HepG2 (cell line): ENCODE measurements around the gene ZNF548. TPM values are rescaled to one million over a fixed set of nuclear protein-coding genes. Genes with fewer than 3 reads are reported as not detected.
A peak's percentile ranks its signal among the peaks of the same experiment; 100 is the strongest.

Experiments
- CHD4 ChIP-seq: fragments of 200-600 bp; sonication (generic); IDR thresholded peaks from 2 replicates; pipeline ENCODE4 v1.7.0; 2017; ENCODE audit warnings: mild to moderate bottlenecking, low read length, borderline replicate concordance
- CREB1 ChIP-seq, 2 experiments: fragments of 450-650 bp in 1 of 2; IDR thresholded peaks; 2 replicates each; pipeline ENCODE4 v1.6.1; 2016 to 2017; ENCODE audit warnings: control low read depth in 1 of 2, mild to moderate bottlenecking in 1 of 2, missing compliant biosample characterization in 1 of 2, missing genetic modification characterization in 1 of 2
- FLYWCH1 ChIP-seq: sonication (generic); formaldehyde crosslinking; IDR thresholded peaks from 2 replicates; pipeline ENCODE4 v1.8.1; 2023; ENCODE audit warnings: mild to moderate bottlenecking, missing genetic modification reagents
- HES4 ChIP-seq: sonication (generic); formaldehyde crosslinking; IDR thresholded peaks from 2 replicates; pipeline ENCODE4 v1.9.0; 2021; ENCODE audit warnings: mild to moderate bottlenecking, missing genetic modification reagents, borderline replicate concordance
- KLF13 ChIP-seq: sonication (generic); formaldehyde crosslinking; IDR thresholded peaks from 2 replicates; pipeline ENCODE4 v1.4.0; 2020; ENCODE audit warnings: mild to moderate bottlenecking, missing genetic modification reagents
- SALL1 ChIP-seq: sonication (generic); formaldehyde crosslinking; IDR thresholded peaks from 2 replicates; pipeline ENCODE4 v1.8.0; 2022; ENCODE audit warnings: mild to moderate bottlenecking, missing genetic modification reagents
- ZNF160 ChIP-seq: sonication (generic); formaldehyde crosslinking; IDR thresholded peaks from 2 replicates; pipeline ENCODE4 v1.8.0; 2022; ENCODE audit warnings: mild to moderate bottlenecking, inconsistent platforms, missing genetic modification reagents
- ZNF205 ChIP-seq: IDR thresholded peaks from 2 replicates; pipeline ENCODE4 v1.6.1; 2018; ENCODE audit warnings: missing biosample characterization, missing genetic modification reagents
- ZNF563 ChIP-seq: sonication (generic); formaldehyde crosslinking; IDR thresholded peaks from 2 replicates; pipeline ENCODE4 v1.8.0; 2022; ENCODE audit warnings: mild to moderate bottlenecking, moderate library complexity, missing genetic modification reagents
- ZNF589 ChIP-seq: sonication (generic); formaldehyde crosslinking; conservative IDR thresholded peaks from 2 replicates; pipeline ENCODE4 v1.8.0; 2022; ENCODE audit warnings: mild to moderate bottlenecking, moderate library complexity, missing genetic modification reagents
- ZNF670 ChIP-seq: sonication (generic); formaldehyde crosslinking; IDR thresholded peaks from 2 replicates; pipeline ENCODE4 v1.8.0; 2022; ENCODE audit warnings: mild to moderate bottlenecking, missing genetic modification reagents, borderline replicate concordance
- ZNF781 ChIP-seq: sonication (generic); formaldehyde crosslinking; IDR thresholded peaks from 2 replicates; pipeline ENCODE4 v1.5.1; 2020; ENCODE audit warnings: borderline replicate concordance, mild to moderate bottlenecking, missing genetic modification reagents; ENCODE audit errors: not compliant biosample characterization
- polyA plus RNA-seq, 8 experiments: library from polyadenylated mRNA; depleted of rRNA in 3 of 8; stranded (reverse) in 7 of 8; unstranded in 1 of 8; fragments of >200 nt; fragmentation: Illumina TruSeq in 4 of 8; extraction: Trizol in 4 of 8; gene quantifications; 2 replicates each; pipeline versions ENCODE4 v1.2.1 to v1.2.3, GENCODE V29; 2011 to 2016; ENCODE audit warnings: low read depth in 4 of 8, missing spikeins in 1 of 8, mixed read lengths in 1 of 8; ENCODE audit not compliant: insufficient read depth in 1 of 8
- total RNA-seq, 5 experiments: library from RNA; depleted of rRNA; stranded (reverse); fragments of >200 nt; fragmentation: Illumina TruSeq; extraction: Trizol; gene quantifications; 2 replicates each; pipeline ENCODE4 v1.2.3, GENCODE V29; 2016; ENCODE audit warnings: low read depth in 1 of 5
- TF ChIP-seq, protein P1 (sequence below): sonication (generic); formaldehyde crosslinking; conservative IDR thresholded peaks from 2 replicates; pipeline ENCODE4 v1.8.0; 2022; ENCODE audit warnings: missing genetic modification reagents
- TF ChIP-seq, protein P2 (sequence below): sonication (generic); formaldehyde crosslinking; IDR thresholded peaks from 2 replicates; pipeline ENCODE4 v1.4.0; 2020; ENCODE audit warnings: missing genetic modification reagents
- TF ChIP-seq, protein P3 (sequence below): sonication (generic); formaldehyde crosslinking; IDR thresholded peaks from 2 replicates; pipeline ENCODE4 v1.4.0; 2020; ENCODE audit warnings: mild to moderate bottlenecking, missing genetic modification reagents
- TF ChIP-seq, protein P4 (sequence below): sonication (generic); formaldehyde crosslinking; IDR thresholded peaks from 2 replicates; pipeline ENCODE4 v1.4.0; 2020; ENCODE audit warnings: missing genetic modification reagents

Gene ZNF548
- total and polyA plus RNA-seq, 2 of the 13 experiments (the other 11 are each of a cell fraction or from before 2014, with no cell fraction given), result 19.6 to 24.9 TPM

DNA sequence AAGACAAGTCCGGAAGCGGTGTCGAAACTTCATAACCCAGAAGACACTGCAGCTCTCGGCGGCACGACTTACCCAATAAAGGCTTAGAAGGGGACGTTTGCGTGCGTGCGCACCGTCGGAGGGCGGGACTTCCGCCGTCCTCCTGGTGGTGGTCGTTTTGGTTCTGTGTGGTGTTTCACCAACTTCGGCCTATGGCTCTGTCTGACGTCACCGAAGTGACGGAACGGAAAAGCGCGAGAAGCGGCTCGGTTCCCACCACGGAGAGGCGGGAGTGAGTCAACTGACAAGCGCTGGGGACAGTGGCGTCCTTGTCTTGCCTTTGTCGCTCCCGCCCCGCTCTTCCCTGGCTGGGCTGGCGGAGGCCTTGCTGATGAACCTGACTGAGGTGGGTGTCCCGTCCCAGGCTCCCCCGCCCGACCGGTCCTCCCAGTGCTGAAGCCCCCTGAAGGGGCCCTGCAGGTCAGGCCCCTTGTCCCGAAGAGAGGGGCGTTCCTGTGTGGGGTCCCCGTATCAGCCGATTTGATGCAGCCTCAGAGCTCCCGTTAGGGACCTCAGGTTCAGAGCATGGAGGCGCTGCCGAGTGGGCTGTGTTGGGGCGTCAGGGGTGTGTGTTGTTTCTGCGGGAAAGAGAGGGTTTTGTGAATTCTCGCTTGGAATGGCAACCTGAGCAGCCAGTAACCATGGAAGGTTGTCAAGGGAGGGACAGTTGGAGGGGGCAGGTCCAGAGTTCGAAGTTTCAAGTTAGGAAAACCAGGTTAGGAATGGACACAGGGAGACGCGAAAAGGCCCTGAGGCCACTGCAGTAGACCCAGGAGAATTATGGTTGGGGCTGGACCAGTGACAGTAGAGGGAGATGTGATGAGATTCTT, at the start of gene ZNF548 (continued):
- no peak for TF ChIP-seq ZNF205
- TF ChIP-seq, protein P1, sequence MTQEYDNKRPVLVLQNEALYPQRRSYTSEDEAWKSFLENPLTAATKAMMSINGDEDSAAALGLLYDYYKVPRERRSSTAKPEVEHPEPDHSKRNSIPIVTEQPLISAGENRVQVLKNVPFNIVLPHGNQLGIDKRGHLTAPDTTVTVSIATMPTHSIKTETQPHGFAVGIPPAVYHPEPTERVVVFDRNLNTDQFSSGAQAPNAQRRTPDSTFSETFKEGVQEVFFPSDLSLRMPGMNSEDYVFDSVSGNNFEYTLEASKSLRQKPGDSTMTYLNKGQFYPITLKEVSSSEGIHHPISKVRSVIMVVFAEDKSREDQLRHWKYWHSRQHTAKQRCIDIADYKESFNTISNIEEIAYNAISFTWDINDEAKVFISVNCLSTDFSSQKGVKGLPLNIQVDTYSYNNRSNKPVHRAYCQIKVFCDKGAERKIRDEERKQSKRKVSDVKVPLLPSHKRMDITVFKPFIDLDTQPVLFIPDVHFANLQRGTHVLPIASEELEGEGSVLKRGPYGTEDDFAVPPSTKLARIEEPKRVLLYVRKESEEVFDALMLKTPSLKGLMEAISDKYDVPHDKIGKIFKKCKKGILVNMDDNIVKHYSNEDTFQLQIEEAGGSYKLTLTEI (CRISPR knock-in tag), result no peak
- TF ChIP-seq, protein P2, sequence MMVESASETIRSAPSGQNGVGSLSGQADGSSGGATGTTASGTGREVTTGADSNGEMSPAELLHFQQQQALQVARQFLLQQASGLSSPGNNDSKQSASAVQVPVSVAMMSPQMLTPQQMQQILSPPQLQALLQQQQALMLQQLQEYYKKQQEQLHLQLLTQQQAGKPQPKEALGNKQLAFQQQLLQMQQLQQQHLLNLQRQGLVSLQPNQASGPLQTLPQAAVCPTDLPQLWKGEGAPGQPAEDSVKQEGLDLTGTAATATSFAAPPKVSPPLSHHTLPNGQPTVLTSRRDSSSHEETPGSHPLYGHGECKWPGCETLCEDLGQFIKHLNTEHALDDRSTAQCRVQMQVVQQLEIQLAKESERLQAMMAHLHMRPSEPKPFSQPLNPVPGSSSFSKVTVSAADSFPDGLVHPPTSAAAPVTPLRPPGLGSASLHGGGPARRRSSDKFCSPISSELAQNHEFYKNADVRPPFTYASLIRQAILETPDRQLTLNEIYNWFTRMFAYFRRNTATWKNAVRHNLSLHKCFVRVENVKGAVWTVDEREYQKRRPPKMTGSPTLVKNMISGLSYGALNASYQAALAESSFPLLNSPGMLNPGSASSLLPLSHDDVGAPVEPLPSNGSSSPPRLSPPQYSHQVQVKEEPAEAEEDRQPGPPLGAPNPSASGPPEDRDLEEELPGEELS (CRISPR knock-in tag), result no peak
- TF ChIP-seq CREB1 (IDR thresholded peaks at IDR 0.05), result peak; percentile 99
- TF ChIP-seq CREB1 (CRISPR knock-in tag; IDR thresholded peaks at IDR 0.05), result peak; percentile 97
- TF ChIP-seq, protein P3, sequence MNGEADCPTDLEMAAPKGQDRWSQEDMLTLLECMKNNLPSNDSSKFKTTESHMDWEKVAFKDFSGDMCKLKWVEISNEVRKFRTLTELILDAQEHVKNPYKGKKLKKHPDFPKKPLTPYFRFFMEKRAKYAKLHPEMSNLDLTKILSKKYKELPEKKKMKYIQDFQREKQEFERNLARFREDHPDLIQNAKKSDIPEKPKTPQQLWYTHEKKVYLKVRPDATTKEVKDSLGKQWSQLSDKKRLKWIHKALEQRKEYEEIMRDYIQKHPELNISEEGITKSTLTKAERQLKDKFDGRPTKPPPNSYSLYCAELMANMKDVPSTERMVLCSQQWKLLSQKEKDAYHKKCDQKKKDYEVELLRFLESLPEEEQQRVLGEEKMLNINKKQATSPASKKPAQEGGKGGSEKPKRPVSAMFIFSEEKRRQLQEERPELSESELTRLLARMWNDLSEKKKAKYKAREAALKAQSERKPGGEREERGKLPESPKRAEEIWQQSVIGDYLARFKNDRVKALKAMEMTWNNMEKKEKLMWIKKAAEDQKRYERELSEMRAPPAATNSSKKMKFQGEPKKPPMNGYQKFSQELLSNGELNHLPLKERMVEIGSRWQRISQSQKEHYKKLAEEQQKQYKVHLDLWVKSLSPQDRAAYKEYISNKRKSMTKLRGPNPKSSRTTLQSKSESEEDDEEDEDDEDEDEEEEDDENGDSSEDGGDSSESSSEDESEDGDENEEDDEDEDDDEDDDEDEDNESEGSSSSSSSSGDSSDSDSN (CRISPR knock-in tag), result peak; percentile 64
- no peak for TF ChIP-seq ZNF589
- no peak for TF ChIP-seq FLYWCH1 (CRISPR knock-in tag)
- TF ChIP-seq ZNF781 (CRISPR knock-in tag), result peak; percentile 48
- TF ChIP-seq ZNF670 (CRISPR knock-in tag), result peak; percentile 69; the same call in 1 of the 2 replicates
- TF ChIP-seq CHD4, result peak; percentile 90
- no peak for TF ChIP-seq KLF13 (CRISPR knock-in tag)
- TF ChIP-seq HES4, result no peak
- peak; percentile 72 for TF ChIP-seq SALL1 (CRISPR knock-in tag)
- TF ChIP-seq, protein P4, sequence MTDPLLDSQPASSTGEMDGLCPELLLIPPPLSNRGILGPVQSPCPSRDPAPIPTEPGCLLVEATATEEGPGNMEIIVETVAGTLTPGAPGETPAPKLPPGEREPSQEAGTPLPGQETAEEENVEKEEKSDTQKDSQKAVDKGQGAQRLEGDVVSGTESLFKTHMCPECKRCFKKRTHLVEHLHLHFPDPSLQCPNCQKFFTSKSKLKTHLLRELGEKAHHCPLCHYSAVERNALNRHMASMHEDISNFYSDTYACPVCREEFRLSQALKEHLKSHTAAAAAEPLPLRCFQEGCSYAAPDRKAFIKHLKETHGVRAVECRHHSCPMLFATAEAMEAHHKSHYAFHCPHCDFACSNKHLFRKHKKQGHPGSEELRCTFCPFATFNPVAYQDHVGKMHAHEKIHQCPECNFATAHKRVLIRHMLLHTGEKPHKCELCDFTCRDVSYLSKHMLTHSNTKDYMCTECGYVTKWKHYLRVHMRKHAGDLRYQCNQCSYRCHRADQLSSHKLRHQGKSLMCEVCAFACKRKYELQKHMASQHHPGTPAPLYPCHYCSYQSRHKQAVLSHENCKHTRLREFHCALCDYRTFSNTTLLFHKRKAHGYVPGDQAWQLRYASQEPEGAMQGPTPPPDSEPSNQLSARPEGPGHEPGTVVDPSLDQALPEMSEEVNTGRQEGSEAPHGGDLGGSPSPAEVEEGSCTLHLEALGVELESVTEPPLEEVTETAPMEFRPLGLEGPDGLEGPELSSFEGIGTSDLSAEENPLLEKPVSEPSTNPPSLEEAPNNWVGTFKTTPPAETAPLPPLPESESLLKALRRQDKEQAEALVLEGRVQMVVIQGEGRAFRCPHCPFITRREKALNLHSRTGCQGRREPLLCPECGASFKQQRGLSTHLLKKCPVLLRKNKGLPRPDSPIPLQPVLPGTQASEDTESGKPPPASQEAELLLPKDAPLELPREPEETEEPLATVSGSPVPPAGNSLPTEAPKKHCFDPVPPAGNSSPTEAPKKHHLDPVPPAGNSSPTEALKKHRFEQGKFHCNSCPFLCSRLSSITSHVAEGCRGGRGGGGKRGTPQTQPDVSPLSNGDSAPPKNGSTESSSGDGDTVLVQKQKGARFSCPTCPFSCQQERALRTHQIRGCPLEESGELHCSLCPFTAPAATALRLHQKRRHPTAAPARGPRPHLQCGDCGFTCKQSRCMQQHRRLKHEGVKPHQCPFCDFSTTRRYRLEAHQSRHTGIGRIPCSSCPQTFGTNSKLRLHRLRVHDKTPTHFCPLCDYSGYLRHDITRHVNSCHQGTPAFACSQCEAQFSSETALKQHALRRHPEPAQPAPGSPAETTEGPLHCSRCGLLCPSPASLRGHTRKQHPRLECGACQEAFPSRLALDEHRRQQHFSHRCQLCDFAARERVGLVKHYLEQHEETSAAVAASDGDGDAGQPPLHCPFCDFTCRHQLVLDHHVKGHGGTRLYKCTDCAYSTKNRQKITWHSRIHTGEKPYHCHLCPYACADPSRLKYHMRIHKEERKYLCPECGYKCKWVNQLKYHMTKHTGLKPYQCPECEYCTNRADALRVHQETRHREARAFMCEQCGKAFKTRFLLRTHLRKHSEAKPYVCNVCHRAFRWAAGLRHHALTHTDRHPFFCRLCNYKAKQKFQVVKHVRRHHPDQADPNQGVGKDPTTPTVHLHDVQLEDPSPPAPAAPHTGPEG, result no peak
- TF ChIP-seq ZNF160, result no peak
- no peak; the same call in 1 of the 2 replicates for TF ChIP-seq ZNF563 (CRISPR knock-in tag)
